HepG2 (cell line): ENCODE results near the gene CARHSP1. TPM values are rescaled to one million over a fixed set of nuclear protein-coding genes. Genes with fewer than 3 reads are reported as not detected.

ENCODE experiments used
- CCAR2 ChIP-seq: fragments of 200-400 bp; formaldehyde crosslinking; optimal IDR thresholded peaks from 2 replicates; pipeline ENCODE3; 2018; ENCODE audit warnings: low read depth, mild to moderate bottlenecking, low read length, moderate library complexity
- POLR2A ChIP-seq, 2 experiments: IDR thresholded peaks; 2 replicates each; pipeline ENCODE4 v1.6.1; 2011; ENCODE audit warnings: low read depth in 2 of 2, low read length in 2 of 2, mild to moderate bottlenecking in 1 of 2, moderate library complexity in 1 of 2; ENCODE audit not compliant: insufficient read depth in 1 of 2
- REPIN1 ChIP-seq: sonication (generic); formaldehyde crosslinking; IDR thresholded peaks from 2 replicates; pipeline ENCODE4 v1.8.0; 2022; ENCODE audit warnings: missing genetic modification reagents, low read depth, mild to moderate bottlenecking, borderline replicate concordance
- SCMH1 ChIP-seq: sonication (generic); formaldehyde crosslinking; IDR thresholded peaks from 2 replicates; pipeline ENCODE4 v1.9.0; 2021; ENCODE audit warnings: missing genetic modification reagents, mild to moderate bottlenecking, borderline replicate concordance
- SPEN ChIP-seq: sonication (generic); formaldehyde crosslinking; IDR thresholded peaks from 2 replicates; pipeline ENCODE4 v1.5.1; 2020; ENCODE audit warnings: low read depth, mild to moderate bottlenecking, missing genetic modification reagents
- YEATS2 ChIP-seq: sonication (generic); formaldehyde crosslinking; IDR thresholded peaks from 2 replicates; pipeline ENCODE4 v1.4.0; 2020; ENCODE audit warnings: missing genetic modification reagents, borderline replicate concordance
- ZFP62 ChIP-seq: sonication (generic); formaldehyde crosslinking; IDR thresholded peaks from 2 replicates; pipeline ENCODE4 v1.4.0; 2020; ENCODE audit warnings: missing genetic modification reagents
- ZFY ChIP-seq: sonication (generic); formaldehyde crosslinking; IDR thresholded peaks from 2 replicates; pipeline ENCODE4 v1.4.0; 2020; ENCODE audit warnings: missing genetic modification reagents
- ZNF260 ChIP-seq: sonication (generic); formaldehyde crosslinking; IDR thresholded peaks from 2 replicates; pipeline ENCODE4 v1.4.0; 2020; ENCODE audit warnings: missing genetic modification reagents, low read depth, mild to moderate bottlenecking, borderline replicate concordance
- ZNF501 ChIP-seq: sonication (generic); formaldehyde crosslinking; IDR thresholded peaks from 2 replicates; pipeline ENCODE4 v1.5.1; 2020; ENCODE audit warnings: mild to moderate bottlenecking, moderate library complexity, missing genetic modification reagents
- ZNF773 ChIP-seq: sonication (generic); formaldehyde crosslinking; IDR thresholded peaks from 2 replicates; pipeline ENCODE4 v1.4.0; 2020; ENCODE audit warnings: missing genetic modification reagents, borderline replicate concordance
- polyA plus RNA-seq, 8 experiments: library from polyadenylated mRNA; depleted of rRNA in 3 of 8; stranded (reverse) in 7 of 8; unstranded in 1 of 8; fragments of >200 nt; fragmentation: Illumina TruSeq in 4 of 8; extraction: Trizol in 4 of 8; gene quantifications; 2 replicates each; pipeline versions ENCODE4 v1.2.1 to v1.2.3, GENCODE V29; 2011 to 2016; ENCODE audit warnings: low read depth in 4 of 8, missing spikeins in 1 of 8, mixed read lengths in 1 of 8; ENCODE audit not compliant: insufficient read depth in 1 of 8
- total RNA-seq, 5 experiments: library from RNA; depleted of rRNA; stranded (reverse); fragments of >200 nt; fragmentation: Illumina TruSeq; extraction: Trizol; gene quantifications; 2 replicates each; pipeline ENCODE4 v1.2.3, GENCODE V29; 2016; ENCODE audit warnings: low read depth in 1 of 5
- TF ChIP-seq, protein P1 (sequence below), 2 experiments: sonication (generic) in 1 of 2; formaldehyde crosslinking in 1 of 2; IDR thresholded peaks; 2 replicates each; pipeline versions ENCODE4 v1.4.0 to v1.6.1; 2016 to 2020; ENCODE audit warnings: borderline replicate concordance in 1 of 2, low read depth in 1 of 2, mild to moderate bottlenecking in 1 of 2, missing genetic modification reagents in 1 of 2
- TF ChIP-seq, protein P2 (sequence below): sonication (generic); formaldehyde crosslinking; IDR thresholded peaks from 2 replicates; pipeline ENCODE4 v1.4.0; 2020; ENCODE audit warnings: missing genetic modification reagents, mild to moderate bottlenecking, borderline replicate concordance
- TF ChIP-seq, protein P3 (sequence below): sonication (generic); formaldehyde crosslinking; IDR thresholded peaks from 2 replicates; pipeline ENCODE4 v1.8.0; 2022; ENCODE audit warnings: mild to moderate bottlenecking, missing genetic modification reagents, borderline replicate concordance
- TF ChIP-seq, protein P4 (sequence below): sonication (generic); formaldehyde crosslinking; IDR thresholded peaks from 2 replicates; pipeline ENCODE4 v1.5.0; 2020; ENCODE audit warnings: missing genetic modification reagents, mild to moderate bottlenecking, borderline replicate concordance
- TF ChIP-seq, protein P5 (sequence below): sonication (generic); formaldehyde crosslinking; IDR thresholded peaks from 2 replicates; pipeline ENCODE4 v1.4.0; 2020; ENCODE audit warnings: low read depth, mild to moderate bottlenecking, missing genetic modification reagents

The CARHSP1 gene
- total and polyA plus RNA-seq, 2 of the 13 experiments (the other 11 are each of a cell fraction or from before 2014, with no cell fraction given), result 173 to 345 TPM

DNA sequence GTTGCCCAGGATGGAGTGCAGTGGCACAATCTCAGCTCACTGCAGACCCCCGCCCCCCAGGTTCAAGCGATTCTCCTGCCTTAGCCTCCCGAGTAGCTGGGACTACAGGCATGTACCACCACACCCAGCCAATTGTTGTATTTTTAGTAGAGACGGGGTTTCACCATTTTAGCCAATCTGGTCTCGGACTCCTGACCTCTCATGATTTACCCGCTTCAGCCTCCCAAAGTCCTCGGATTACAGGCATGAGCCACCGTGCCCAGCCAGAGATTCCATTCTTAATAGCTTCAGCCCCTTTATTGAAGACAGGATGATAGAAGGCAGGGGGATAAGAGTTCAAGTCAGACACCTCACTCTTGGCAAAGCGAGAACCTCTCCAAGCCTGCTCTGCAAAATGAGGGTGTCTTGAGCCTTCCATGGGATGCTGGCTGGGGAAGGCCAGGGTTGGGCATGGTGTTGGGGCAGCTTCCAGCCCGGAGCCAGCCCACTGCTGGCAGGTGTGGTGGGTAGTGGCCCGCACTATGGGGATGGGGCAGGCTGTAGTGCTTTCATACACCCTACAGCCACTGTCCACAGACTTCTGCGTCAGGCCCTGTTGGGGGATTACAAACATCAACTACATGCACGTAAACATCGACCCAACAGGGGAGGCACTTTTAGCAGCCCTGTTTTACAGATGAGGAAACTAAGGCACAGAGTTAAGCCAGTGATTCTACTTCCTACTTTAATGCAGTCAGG lies 3.5 kb downstream of the CARHSP1 start (continued):
- 0 out of 2 replicates have a peak, but pooled peaks have one; percentile 39 for TF ChIP-seq SPEN
- no peak for TF ChIP-seq ZFP62 (CRISPR knock-in tag)
- no peak for TF ChIP-seq REPIN1 (CRISPR knock-in tag)
- no peak for TF ChIP-seq ZNF260 (CRISPR knock-in tag)
- TF ChIP-seq YEATS2 (CRISPR knock-in tag), result no peak
- TF ChIP-seq, protein P1, sequence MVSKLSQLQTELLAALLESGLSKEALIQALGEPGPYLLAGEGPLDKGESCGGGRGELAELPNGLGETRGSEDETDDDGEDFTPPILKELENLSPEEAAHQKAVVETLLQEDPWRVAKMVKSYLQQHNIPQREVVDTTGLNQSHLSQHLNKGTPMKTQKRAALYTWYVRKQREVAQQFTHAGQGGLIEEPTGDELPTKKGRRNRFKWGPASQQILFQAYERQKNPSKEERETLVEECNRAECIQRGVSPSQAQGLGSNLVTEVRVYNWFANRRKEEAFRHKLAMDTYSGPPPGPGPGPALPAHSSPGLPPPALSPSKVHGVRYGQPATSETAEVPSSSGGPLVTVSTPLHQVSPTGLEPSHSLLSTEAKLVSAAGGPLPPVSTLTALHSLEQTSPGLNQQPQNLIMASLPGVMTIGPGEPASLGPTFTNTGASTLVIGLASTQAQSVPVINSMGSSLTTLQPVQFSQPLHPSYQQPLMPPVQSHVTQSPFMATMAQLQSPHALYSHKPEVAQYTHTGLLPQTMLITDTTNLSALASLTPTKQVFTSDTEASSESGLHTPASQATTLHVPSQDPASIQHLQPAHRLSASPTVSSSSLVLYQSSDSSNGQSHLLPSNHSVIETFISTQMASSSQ (IDR thresholded peaks at IDR 0.05; ENCODE audit: low read depth), result no peak
- TF ChIP-seq, protein P1 (CRISPR knock-in tag; IDR thresholded peaks at IDR 0.05; ENCODE audit: borderline replicate concordance), result 0 out of 2 replicates have a peak, but pooled peaks have one; percentile 35
- TF ChIP-seq, protein P2, sequence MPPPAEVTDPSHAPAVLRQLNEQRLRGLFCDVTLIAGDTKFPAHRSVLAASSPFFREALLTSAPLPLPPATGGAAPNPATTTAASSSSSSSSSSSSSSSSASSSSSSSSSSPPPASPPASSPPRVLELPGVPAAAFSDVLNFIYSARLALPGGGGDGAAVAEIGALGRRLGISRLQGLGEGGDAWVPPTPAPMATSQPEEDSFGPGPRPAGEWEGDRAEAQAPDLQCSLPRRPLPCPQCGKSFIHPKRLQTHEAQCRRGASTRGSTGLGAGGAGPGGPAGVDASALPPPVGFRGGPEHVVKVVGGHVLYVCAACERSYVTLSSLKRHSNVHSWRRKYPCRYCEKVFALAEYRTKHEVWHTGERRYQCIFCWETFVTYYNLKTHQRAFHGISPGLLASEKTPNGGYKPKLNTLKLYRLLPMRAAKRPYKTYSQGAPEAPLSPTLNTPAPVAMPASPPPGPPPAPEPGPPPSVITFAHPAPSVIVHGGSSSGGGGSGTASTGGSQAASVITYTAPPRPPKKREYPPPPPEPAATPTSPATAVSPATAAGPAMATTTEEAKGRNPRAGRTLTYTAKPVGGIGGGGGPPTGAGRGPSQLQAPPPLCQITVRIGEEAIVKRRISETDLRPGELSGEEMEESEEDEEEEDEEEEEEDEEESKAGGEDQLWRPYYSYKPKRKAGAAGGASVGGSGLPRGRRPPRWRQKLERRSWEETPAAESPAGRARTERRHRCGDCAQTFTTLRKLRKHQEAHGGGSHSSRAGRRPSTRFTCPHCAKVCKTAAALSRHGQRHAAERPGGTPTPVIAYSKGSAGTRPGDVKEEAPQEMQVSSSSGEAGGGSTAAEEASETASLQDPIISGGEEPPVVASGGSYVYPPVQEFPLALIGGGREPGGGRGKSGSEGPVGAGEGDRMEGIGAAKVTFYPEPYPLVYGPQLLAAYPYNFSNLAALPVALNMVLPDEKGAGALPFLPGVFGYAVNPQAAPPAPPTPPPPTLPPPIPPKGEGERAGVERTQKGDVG (CRISPR knock-in tag), result 0 out of 2 replicates have a peak, but pooled peaks have one; percentile 35
- TF ChIP-seq CCAR2, result no peak
- no peak for TF ChIP-seq ZNF773 (CRISPR knock-in tag)
- TF ChIP-seq, protein P3, sequence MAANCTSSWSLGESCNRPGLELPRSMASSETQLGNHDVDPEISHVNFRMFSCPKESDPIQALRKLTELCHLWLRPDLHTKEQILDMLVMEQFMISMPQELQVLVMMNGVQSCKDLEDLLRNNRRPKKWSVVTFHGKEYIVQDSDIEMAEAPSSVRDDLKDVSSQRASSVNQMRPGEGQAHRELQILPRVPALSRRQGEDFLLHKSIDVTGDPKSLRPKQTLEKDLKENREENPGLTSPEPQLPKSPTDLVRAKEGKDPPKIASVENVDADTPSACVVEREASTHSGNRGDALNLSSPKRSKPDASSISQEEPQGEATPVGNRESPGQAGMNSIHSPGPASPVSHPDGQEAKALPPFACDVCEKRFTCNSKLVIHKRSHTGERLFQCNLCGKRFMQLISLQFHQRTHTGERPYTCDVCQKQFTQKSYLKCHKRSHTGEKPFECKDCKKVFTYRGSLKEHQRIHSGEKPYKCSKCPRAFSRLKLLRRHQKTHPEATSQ (CRISPR knock-in tag), result no peak
- no peak for TF ChIP-seq ZFY (CRISPR knock-in tag)
- TF ChIP-seq, protein P4, sequence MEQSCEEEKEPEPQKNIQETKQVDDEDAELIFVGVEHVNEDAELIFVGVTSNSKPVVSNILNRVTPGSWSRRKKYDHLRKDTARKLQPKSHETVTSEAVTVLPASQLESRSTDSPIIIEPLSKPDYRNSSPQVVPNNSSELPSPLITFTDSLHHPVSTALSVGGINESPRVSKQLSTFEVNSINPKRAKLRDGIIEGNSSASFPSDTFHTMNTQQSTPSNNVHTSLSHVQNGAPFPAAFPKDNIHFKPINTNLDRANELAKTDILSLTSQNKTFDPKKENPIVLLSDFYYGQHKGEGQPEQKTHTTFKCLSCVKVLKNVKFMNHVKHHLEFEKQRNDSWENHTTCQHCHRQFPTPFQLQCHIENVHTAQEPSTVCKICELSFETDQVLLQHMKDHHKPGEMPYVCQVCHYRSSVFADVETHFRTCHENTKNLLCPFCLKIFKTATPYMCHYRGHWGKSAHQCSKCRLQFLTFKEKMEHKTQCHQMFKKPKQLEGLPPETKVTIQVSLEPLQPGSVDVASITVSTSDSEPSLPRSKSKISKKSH (CRISPR knock-in tag), result peak; percentile 67; the same call in 1 of the 2 replicates
- no peak for TF ChIP-seq ZNF501 (CRISPR knock-in tag)
- TF ChIP-seq, protein P5, sequence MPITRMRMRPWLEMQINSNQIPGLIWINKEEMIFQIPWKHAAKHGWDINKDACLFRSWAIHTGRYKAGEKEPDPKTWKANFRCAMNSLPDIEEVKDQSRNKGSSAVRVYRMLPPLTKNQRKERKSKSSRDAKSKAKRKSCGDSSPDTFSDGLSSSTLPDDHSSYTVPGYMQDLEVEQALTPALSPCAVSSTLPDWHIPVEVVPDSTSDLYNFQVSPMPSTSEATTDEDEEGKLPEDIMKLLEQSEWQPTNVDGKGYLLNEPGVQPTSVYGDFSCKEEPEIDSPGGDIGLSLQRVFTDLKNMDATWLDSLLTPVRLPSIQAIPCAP (CRISPR knock-in tag), result no peak
- no peak for TF ChIP-seq SCMH1
- TF ChIP-seq POLR2A (IDR thresholded peaks at IDR 0.05; ENCODE audit: insufficient read depth in 1 of 2, low read depth in 2 of 2, low read length in 2 of 2), result 0 out of 4 replicates have a peak, but pooled peaks of 1 of the 2 experiments have one; percentile 13
